ENCODE results near the gene PEX16.

PEX16 gene

DNA sequence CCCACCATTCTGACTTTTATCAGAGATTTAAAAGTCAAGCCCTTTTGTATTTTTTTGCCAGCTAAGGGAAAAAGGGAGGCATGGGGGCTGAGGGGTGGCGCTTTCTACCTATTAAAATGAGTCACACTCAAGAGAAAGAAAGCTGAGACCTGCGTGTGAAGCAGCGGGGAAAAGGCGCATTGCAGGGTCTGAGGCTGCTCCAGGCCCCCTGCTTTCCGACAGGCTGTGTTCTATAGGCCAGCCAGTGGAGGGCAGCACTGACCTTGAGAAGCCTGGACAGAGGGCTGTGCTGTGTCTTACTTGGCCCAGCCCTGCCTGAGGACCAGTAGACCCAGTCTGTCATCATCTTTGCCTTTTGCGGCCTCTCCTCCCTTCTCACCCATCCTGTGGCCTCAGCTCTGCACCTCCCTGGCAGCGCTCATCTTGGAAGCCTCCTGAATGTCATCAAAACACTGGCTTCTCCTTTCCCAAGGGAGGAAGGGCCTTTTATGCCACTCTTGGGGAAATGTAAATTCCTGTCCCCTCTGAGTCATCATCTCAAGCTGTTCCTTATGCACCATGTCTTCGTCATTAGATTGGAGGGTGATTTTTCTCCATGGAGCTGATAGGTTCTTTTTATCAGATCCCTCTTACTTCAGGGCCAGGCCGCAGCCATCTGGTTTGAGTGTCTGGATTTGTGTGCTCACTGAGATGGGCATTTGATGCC, 44.9 kb downstream of the PEX16 start:
- DNase-seq = peak; percentile 37 to 40

DNA sequence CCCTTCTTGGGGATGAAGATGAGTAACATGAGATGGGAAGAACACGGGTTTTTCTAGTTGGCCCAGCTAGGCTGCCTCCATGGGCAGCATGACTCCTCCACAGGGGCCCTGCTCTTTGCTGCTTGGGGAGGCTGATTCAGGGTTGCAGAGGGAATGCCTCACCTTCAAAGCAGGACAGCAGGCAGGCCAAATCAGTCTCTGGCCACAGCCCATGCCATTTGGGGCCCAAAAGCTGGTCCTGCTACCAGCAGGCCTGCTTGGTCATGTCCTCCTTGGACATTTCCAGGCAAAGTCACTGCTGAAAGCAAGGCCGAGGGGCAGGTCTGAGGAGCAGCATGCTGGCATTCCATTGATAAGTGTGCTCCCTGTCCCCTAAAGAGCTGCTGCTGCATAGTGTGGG, 46.0 kb downstream of the PEX16 start:
- DNase-seq = no peak

DNA sequence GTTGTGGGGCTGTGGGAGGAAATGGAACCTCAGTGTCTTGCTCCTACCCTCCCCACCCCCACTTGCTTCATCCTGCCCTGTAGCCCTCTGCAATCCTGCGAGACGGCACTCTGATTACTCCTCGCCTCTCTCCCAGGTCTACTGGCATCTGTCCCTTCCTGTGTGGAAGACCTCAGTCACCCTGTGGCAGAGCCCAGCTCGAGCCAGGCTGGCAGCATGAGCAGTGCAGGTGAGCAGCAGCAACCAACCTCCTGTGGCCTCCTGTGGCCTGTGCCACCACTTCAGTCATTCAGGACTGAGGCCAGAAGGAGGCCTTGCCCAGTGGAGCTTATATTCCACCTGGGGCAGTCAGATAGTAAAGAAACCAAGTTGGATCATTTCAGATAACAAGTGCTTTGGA, 47.0 kb downstream of the PEX16 start:
- DNase-seq = no peak

DNA sequence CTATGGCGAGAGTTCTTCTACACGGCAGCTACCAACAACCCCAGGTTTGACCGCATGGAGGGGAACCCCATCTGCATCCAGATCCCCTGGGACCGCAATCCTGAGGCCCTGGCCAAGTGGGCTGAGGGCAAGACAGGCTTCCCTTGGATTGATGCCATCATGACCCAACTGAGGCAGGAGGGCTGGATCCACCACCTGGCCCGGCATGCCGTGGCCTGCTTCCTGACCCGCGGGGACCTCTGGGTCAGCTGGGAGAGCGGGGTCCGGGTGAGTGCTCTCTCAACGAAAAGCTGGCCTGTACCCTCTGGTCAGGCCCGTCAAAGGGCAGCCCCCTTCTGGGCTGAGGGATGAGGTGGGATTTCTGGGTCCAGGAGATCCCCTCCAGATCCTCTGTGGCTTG, 48.1 kb downstream of the PEX16 start:
- no peak for DNase-seq

DNA sequence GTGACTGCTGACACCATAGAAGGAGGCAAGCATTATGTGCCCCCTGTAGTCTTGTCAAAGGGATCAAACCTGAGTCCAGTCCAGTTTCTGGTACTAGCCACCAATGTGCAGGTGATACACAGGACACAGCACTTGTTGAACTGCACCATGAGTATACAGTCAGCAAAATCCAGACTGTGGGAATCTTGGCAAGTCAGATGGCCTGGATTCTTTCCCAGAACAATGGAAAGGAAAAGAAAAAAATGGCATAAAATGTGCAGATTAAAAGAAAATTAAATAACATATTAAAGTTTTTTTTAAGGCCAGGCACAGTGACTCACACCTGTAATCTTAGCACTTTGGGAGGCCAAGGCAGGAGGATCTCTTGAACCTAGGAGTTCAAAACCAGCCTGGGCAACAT, 53.6 kb downstream of the PEX16 start:
- no peak for DNase-seq

DNA sequence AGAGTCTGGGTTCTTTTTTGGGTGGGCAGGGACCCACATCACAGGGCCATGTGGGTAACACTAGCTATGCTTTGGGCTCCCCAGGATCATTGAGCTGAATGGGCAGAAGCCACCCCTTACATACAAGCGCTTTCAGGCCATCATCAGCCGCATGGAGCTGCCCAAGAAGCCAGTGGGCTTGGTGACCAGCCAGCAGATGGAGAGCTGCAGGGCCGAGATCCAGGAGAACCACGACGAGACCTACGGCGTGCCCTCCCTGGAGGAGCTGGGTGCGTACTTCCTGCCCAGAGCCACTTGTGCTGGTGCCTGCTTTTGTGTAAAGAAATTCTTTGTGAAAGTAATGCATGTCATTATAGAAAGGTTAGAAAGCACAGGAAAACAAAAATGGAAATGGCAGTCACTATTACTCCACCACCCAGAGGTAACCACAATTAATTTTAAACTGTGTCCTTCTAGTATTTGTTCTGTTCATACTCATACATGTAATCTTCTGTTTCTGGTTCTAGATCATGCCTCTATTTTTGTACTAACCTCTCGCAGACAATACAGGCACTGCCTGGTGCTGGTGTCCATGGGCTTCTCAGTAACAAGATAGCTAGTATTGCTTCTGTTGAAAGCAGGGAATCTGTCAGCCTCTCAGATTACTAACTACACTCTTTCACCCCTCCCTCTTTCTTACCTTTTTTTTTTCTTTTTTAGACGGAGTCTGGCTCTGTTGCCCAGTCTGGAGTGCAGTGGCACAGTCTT, 56.7 kb downstream of the PEX16 start:
- DNase-seq = no peak

GRCh38 chr11:45860348-45860747, 57.3 kb downstream of the PEX16 start:
- DNase-seq = no peak

Measured in CD4-positive, alpha-beta T cell treated with Interleukin-4 for 1 hour (primary cell).